Lung (tissue), 12 donors: ENCODE data around the gene POLD2. TPM values are rescaled to one million over a fixed set of nuclear protein-coding genes. Genes with fewer than 3 reads are reported as not detected.

Source experiments
- ATAC-seq: fragments of 200-7000 bp; cut with Tn5 transposase; one replicate; pipeline ENCODE4 v1.9.1; 2020; ENCODE audit warnings: moderate number of reproducible peaks; ENCODE audit not compliant: insufficient read depth, low FRiP score
- DNase-seq, 3 donors: peaks; one replicate each; pipeline ENCODE4 v3.0.0-alpha.2; 2013 to 2017
- H3K27ac ChIP-seq, 2 donors: one replicate each; pipeline ENCODE4 v1.5.1; 2013; ENCODE audit warnings: mild to moderate bottlenecking in 2 of 2, moderate library complexity in 2 of 2, control low read depth in 1 of 2, inconsistent platforms in 1 of 2, low read depth in 1 of 2, low read length in 1 of 2
- H3K27me3 ChIP-seq, 3 donors: one replicate each; pipeline ENCODE4 v1.5.1; 2013; ENCODE audit warnings: low read length in 2 of 3; ENCODE audit not compliant: control insufficient read depth in 3 of 3, insufficient read depth in 3 of 3
- H3K36me3 ChIP-seq, 4 donors: one replicate each; pipeline ENCODE4 v1.5.1; 2013; ENCODE audit warnings: low read length in 4 of 4, mild to moderate bottlenecking in 1 of 4, moderate library complexity in 1 of 4; ENCODE audit not compliant: control insufficient read depth in 4 of 4, insufficient read depth in 4 of 4
- H3K4me1 ChIP-seq, 5 donors: one replicate each; pipeline ENCODE4 v1.5.1; 2013; ENCODE audit warnings: low read length in 5 of 5, mild to moderate bottlenecking in 2 of 5, moderate library complexity in 1 of 5; ENCODE audit not compliant: control insufficient read depth in 5 of 5, insufficient read depth in 5 of 5
- H3K4me3 ChIP-seq: one replicate; pipeline ENCODE4 v1.5.1; 2013; ENCODE audit warnings: mild to moderate bottlenecking, control low read depth, moderate library complexity
- H3K9ac ChIP-seq, 2 donors: one replicate each; pipeline ENCODE4 v1.5.1; 2013; ENCODE audit warnings: low read length in 2 of 2, control low read depth in 1 of 2; ENCODE audit not compliant: insufficient read depth in 1 of 2
- H3K9me3 ChIP-seq, 4 donors: one replicate each; pipeline ENCODE4 v1.5.1; 2013; ENCODE audit warnings: low read length in 3 of 4, mild to moderate bottlenecking in 1 of 4, moderate library complexity in 1 of 4; ENCODE audit not compliant: control insufficient read depth in 4 of 4, insufficient read depth in 3 of 4
- WGBS, 2 donors: extraction: QIAGEN DNeasy Blood & Tissue Kit; methylation state at CpG; one replicate each; pipeline ENCODE4 v1.1.7; 2013; 5-methylcytosine and 5-hydroxymethylcytosine counted together
- polyA plus RNA-seq, 2 donors: library from polyadenylated mRNA; stranded (reverse); fragments of 200-250 nt; gene quantifications; one replicate each; pipeline ENCODE4 v1.2.1, GENCODE V29; 2013
- total RNA-seq, 2 donors: library from RNA; depleted of rRNA in 1 of 2; stranded (reverse); fragments of >200 nt in 1 of 2; gene quantifications; one replicate each; pipeline ENCODE4 v1.2.1, GENCODE V29; 2014 to 2021
- TF ChIP-seq, protein P1 (sequence below): IDR thresholded peaks from 2 replicates; pipeline ENCODE4 v1.5.1; 2012; ENCODE audit warnings: mild to moderate bottlenecking; ENCODE audit errors: control extremely low read depth, extremely low read depth
- donor health status: control.
- donor health status: control.
- donor health status: Bipolar disorder and iron deficiency.
- donor health status: healthy.
- donor health status: DM: yes; HTN: yes; CAD: no.

The POLD2 gene
- total and polyA plus RNA-seq, 4 donors: 48.8 to 90.7 (median 71.3) TPM

DNA sequence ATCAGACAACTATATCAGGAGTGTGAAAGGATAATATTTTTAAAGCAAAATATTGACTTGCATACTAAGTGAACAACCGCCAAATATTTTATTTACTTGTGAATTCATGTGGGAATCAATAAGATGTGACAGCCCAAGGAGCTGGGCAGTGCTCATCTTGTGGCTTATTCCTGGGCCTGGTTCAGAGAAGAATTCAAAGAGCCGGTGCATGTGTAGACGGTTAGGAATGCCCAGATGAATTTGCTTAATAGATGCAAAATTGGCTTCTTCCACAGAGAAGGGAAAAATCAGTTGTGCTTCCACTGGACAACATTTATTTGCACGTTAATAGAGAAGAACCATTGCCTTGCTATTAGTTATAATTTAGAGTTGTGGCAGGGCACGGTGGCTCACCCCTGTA lies 13.4 kb upstream of the POLD2 start:
- no peak overlapping the region for H3K9ac ChIP-seq
- no peak overlapping the region for H3K4me3 ChIP-seq
- WGBS, 2 donors: 87 to 96% methylated on average over 5 of the region's 5 CpGs
- no peak for DNase-seq
- no peaks in the 10 kb centered on the region for H3K9me3 ChIP-seq
- no peaks in the 10 kb centered on the region for H3K36me3 ChIP-seq
- H3K4me1 ChIP-seq: peaks cover 0 to 11% (median 2%) of the 10 kb centered on the region in 5 donors
- H3K27me3 ChIP-seq: no peaks in the 10 kb centered on the region
- TF ChIP-seq, protein P1, sequence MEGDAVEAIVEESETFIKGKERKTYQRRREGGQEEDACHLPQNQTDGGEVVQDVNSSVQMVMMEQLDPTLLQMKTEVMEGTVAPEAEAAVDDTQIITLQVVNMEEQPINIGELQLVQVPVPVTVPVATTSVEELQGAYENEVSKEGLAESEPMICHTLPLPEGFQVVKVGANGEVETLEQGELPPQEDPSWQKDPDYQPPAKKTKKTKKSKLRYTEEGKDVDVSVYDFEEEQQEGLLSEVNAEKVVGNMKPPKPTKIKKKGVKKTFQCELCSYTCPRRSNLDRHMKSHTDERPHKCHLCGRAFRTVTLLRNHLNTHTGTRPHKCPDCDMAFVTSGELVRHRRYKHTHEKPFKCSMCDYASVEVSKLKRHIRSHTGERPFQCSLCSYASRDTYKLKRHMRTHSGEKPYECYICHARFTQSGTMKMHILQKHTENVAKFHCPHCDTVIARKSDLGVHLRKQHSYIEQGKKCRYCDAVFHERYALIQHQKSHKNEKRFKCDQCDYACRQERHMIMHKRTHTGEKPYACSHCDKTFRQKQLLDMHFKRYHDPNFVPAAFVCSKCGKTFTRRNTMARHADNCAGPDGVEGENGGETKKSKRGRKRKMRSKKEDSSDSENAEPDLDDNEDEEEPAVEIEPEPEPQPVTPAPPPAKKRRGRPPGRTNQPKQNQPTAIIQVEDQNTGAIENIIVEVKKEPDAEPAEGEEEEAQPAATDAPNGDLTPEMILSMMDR: no peak
- ATAC-seq: no peak
- no peak overlapping the region for H3K27ac ChIP-seq

DNA sequence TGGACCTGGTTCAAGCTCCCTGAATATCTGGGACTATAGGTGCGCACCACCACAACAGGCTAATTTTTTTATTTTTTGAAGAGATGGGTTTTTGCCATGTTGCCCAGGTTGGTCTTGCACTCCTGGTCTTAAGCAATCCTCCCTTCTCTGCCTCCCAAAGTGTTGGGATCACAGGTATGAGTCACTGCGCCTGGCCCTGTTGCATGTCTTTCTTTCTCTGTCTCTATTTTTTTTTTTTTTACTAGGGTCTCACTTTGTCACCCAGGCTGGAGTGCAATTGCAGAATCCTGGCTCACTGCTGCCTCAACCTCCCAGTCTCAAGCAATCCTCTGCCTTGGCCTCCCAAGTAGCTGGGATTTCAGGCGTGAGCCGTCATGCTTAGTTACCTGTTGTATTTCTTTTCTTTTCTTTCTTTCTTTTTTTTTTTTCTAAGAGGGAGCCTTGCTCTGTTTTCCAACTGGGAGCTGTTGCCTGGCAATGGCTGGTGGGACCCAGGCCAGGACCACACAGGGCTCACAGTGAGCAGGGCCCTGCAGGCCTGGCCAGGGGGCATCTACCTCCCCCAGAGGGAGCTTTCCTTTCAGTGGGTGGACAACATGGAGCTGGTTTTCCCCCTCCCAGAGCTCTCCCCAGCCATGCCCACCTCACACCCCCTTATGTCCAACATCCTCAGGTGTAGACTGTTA lies 11.7 kb upstream of the POLD2 start:
- ATAC-seq (no peak), DNase-seq (peak; percentile 41 to 51 (median 47))
- Histone ChIP-seq H3K27ac (no peak overlapping the region), H3K4me3 (no peak overlapping the region), H3K4me1 (peaks cover 0 to 12% (median 0%) of the 10 kb centered on the region in 5 donors), H3K27me3 (no peaks in the 10 kb centered on the region), H3K9me3 (no peaks in the 10 kb centered on the region), H3K9ac (no peak overlapping the region), H3K36me3 (no peaks in the 10 kb centered on the region)
- 93 to 96% methylated on average over 4 of the region's 4 CpGs for WGBS, 2 donors
- TF ChIP-seq, protein P1: no peak

DNA sequence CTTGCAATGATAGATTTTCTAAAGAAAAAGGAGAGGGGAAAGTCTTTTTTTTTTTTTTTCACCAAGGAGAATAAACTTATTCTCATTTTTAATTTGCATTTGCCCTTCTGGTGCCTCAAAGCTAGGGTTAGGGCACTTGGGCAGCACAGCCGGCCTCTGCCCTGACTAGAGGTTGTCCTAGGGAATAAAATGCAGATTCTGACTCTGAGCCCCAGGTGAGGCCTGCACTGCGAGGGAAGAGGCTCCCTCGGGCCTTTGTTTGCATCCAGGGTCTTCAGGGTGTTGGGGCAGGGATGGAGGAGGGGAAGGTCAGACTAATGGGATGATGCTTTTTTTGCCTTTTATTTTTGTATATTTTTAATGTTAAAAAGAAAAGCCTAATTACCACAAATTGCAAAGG lies 9.9 kb upstream of the POLD2 start:
- Histone ChIP-seq H3K4me1 (peaks cover 0 to 12% (median 2%) of the 10 kb centered on the region in 5 donors), H3K36me3 (no peaks in the 10 kb centered on the region), H3K4me3 (no peak overlapping the region), H3K27me3 (no peaks in the 10 kb centered on the region), H3K9ac (no peak overlapping the region), H3K9me3 (no peaks in the 10 kb centered on the region), H3K27ac (no peak overlapping the region)
- DNase-seq: no peak
- WGBS, 2 donors: 75 to 84% methylated on average over 3 of the region's 3 CpGs
- ATAC-seq: no peak
- TF ChIP-seq, protein P1: no peak

DNA sequence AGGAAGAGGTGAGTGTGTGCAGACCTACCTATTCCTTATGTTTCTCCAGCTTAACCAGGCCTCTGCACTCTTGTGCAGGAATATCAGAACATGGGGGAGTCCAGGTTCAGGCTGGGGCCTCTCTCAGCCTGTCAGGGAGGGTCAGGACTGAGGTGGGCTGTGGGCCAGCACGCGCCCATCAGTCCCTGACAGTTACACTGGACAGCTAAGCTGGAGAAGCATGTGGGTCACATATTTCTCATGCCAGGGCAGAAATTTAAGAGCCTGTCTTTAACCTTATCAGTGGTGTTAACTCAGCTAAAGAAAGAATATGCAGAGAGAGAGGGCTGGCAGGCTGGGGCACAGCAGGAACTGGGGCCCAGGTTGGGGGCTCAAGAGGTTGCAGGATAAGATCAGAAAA lies 8.7 kb upstream of the POLD2 start:
- H3K4me1 ChIP-seq: peaks cover 0 to 12% (median 2%) of the 10 kb centered on the region in 5 donors
- H3K4me3 ChIP-seq: no peak overlapping the region
- no peaks in the 10 kb centered on the region for H3K36me3 ChIP-seq
- 67 to 83% methylated on average over 2 of the region's 2 CpGs for WGBS, 2 donors
- no peak for DNase-seq
- H3K27me3 ChIP-seq: no peaks in the 10 kb centered on the region
- TF ChIP-seq, protein P1: no peak
- no peak overlapping the region for H3K9ac ChIP-seq
- no peaks in the 10 kb centered on the region for H3K9me3 ChIP-seq
- peak overlapping the region in 1 of 2 donors; percentile 81 for H3K27ac ChIP-seq
- ATAC-seq: no peak
